ENCODE results near the gene FAF1. TPM values are rescaled to one million over a fixed set of nuclear protein-coding genes. Genes with fewer than 3 reads are reported as not detected.
A peak's percentile ranks its signal among the peaks of the same experiment; 100 is the strongest.

FAF1 gene
- total and polyA plus RNA-seq, 9 of the 15 experiments (the other 6 are each of a cell fraction or from before 2014, with no cell fraction given): 48.7 to 225 (median 118) TPM

DNA sequence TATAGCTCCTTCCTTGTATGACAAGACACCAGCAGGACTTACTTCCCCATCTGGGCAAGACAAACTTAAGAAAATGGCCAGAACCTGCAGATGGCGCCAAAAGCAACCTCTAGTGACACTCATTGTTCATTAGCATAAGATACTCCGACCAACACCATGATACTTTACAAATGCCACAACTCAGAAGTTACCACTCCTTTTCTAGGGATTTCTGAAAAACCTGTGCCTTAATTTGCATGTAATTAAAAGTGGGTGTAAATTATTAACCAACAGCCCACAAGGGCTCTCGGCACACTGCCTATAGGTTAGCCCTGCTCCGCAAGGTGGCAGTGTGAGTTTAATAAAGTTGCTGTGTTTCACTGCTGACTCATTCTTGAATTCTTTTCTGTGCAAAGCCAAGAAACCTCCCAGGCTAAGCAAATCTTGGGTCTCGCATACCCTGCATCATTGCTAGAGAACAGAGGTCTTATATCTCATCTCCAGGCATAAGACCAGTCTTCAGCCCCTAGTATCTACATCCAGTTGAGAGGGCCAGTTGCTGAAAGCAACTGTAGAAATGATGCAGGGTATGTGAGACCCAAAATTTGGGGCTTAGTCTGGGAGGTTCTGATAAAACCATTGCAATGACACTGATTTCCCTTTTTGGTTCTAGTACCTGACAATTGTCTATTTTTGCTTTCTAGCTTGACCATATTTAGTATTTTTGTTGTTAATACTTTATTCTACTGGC is 86.4 kb downstream of the FAF1 start (continued):
- TF ChIP-seq, protein P1, sequence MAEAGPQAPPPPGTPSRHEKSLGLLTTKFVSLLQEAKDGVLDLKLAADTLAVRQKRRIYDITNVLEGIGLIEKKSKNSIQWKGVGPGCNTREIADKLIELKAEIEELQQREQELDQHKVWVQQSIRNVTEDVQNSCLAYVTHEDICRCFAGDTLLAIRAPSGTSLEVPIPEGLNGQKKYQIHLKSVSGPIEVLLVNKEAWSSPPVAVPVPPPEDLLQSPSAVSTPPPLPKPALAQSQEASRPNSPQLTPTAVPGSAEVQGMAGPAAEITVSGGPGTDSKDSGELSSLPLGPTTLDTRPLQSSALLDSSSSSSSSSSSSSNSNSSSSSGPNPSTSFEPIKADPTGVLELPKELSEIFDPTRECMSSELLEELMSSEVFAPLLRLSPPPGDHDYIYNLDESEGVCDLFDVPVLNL (CRISPR knock-in tag; IDR thresholded peaks at IDR 0.05; ENCODE audit: low read depth): no peak
- no peak for TF ChIP-seq ETV5 (CRISPR knock-in tag; IDR thresholded peaks at IDR 0.05; ENCODE audit: low read depth)
- TF ChIP-seq HLTF (IDR thresholded peaks at IDR 0.05): peak; percentile 85; the same call in 1 of the 2 replicates
- no peak for TF ChIP-seq ZBTB17 (CRISPR knock-in tag; IDR thresholded peaks at IDR 0.05)
- TF ChIP-seq, protein P2, sequence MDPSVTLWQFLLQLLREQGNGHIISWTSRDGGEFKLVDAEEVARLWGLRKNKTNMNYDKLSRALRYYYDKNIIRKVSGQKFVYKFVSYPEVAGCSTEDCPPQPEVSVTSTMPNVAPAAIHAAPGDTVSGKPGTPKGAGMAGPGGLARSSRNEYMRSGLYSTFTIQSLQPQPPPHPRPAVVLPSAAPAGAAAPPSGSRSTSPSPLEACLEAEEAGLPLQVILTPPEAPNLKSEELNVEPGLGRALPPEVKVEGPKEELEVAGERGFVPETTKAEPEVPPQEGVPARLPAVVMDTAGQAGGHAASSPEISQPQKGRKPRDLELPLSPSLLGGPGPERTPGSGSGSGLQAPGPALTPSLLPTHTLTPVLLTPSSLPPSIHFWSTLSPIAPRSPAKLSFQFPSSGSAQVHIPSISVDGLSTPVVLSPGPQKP (CRISPR knock-in tag; IDR thresholded peaks at IDR 0.05): no peak
- no peak for TF ChIP-seq CHD1 (IDR thresholded peaks at IDR 0.05; ENCODE audit: low read length)
- no peak for TF ChIP-seq CAMTA2 (CRISPR knock-in tag; conservative IDR thresholded peaks at IDR 0.05)
- no peak for TF ChIP-seq HSF4 (CRISPR knock-in tag; IDR thresholded peaks at IDR 0.05; ENCODE audit: borderline replicate concordance)
- TF ChIP-seq, protein P3, sequence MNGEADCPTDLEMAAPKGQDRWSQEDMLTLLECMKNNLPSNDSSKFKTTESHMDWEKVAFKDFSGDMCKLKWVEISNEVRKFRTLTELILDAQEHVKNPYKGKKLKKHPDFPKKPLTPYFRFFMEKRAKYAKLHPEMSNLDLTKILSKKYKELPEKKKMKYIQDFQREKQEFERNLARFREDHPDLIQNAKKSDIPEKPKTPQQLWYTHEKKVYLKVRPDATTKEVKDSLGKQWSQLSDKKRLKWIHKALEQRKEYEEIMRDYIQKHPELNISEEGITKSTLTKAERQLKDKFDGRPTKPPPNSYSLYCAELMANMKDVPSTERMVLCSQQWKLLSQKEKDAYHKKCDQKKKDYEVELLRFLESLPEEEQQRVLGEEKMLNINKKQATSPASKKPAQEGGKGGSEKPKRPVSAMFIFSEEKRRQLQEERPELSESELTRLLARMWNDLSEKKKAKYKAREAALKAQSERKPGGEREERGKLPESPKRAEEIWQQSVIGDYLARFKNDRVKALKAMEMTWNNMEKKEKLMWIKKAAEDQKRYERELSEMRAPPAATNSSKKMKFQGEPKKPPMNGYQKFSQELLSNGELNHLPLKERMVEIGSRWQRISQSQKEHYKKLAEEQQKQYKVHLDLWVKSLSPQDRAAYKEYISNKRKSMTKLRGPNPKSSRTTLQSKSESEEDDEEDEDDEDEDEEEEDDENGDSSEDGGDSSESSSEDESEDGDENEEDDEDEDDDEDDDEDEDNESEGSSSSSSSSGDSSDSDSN (IDR thresholded peaks at IDR 0.05; ENCODE audit: borderline replicate concordance in 1 of 2, low read depth in 2 of 2, low read length in 2 of 2): no peak
- no peak for TF ChIP-seq FOXA3 (CRISPR knock-in tag; conservative IDR thresholded peaks at IDR 0.05 in 1 of 2, IDR thresholded peaks at IDR 0.05 in 1 of 2)
- TF ChIP-seq HDAC1 (IDR thresholded peaks at IDR 0.05): peak in 1 of 2 experiments; percentile 65; a peak in 2 of 4 replicates
- TF ChIP-seq, protein P4, sequence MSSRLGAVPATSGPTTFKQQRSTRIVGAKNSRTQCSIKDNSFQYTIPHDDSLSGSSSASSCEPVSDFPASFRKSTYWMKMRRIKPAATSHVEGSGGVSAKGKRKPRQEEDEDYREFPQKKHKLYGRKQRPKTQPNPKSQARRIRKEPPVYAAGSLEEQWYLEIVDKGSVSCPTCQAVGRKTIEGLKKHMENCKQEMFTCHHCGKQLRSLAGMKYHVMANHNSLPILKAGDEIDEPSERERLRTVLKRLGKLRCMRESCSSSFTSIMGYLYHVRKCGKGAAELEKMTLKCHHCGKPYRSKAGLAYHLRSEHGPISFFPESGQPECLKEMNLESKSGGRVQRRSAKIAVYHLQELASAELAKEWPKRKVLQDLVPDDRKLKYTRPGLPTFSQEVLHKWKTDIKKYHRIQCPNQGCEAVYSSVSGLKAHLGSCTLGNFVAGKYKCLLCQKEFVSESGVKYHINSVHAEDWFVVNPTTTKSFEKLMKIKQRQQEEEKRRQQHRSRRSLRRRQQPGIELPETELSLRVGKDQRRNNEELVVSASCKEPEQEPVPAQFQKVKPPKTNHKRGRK (tag; IDR thresholded peaks at IDR 0.05): no peak
- no peak for TF ChIP-seq TAF1 (IDR thresholded peaks at IDR 0.05; ENCODE audit: control insufficient read depth, extremely low read depth, insufficient read depth, low read length, severe bottlenecking)
- TF ChIP-seq, protein P5, sequence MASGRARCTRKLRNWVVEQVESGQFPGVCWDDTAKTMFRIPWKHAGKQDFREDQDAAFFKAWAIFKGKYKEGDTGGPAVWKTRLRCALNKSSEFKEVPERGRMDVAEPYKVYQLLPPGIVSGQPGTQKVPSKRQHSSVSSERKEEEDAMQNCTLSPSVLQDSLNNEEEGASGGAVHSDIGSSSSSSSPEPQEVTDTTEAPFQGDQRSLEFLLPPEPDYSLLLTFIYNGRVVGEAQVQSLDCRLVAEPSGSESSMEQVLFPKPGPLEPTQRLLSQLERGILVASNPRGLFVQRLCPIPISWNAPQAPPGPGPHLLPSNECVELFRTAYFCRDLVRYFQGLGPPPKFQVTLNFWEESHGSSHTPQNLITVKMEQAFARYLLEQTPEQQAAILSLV (tag; IDR thresholded peaks at IDR 0.05): 0 out of 2 replicates have a peak, but pooled peaks have one; percentile 40
- TF ChIP-seq CBX5 (IDR thresholded peaks at IDR 0.05; ENCODE audit: borderline replicate concordance, low read depth): 0 out of 2 replicates have a peak, but pooled peaks have one; percentile 35
- no peak for TF ChIP-seq IRF2 (CRISPR knock-in tag; IDR thresholded peaks at IDR 0.05)
- TF ChIP-seq DACH1 (IDR thresholded peaks at IDR 0.05; ENCODE audit: partially characterized antibody): peak; percentile 91
- TF ChIP-seq, protein P6, sequence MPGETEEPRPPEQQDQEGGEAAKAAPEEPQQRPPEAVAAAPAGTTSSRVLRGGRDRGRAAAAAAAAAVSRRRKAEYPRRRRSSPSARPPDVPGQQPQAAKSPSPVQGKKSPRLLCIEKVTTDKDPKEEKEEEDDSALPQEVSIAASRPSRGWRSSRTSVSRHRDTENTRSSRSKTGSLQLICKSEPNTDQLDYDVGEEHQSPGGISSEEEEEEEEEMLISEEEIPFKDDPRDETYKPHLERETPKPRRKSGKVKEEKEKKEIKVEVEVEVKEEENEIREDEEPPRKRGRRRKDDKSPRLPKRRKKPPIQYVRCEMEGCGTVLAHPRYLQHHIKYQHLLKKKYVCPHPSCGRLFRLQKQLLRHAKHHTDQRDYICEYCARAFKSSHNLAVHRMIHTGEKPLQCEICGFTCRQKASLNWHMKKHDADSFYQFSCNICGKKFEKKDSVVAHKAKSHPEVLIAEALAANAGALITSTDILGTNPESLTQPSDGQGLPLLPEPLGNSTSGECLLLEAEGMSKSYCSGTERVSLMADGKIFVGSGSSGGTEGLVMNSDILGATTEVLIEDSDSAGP (CRISPR knock-in tag; IDR thresholded peaks at IDR 0.05): no peak

Data from K562 (cell line).